Measurements from ENCODE around the gene PLPP4. TPM values are rescaled to one million over a fixed set of nuclear protein-coding genes. Genes with fewer than 3 reads are reported as not detected.

PLPP4 gene
- total and polyA plus RNA-seq, 2 donors (not counting 1 experiment from before 2014, with no cell fraction given) = 0.22 to 1.2 TPM

DNA sequence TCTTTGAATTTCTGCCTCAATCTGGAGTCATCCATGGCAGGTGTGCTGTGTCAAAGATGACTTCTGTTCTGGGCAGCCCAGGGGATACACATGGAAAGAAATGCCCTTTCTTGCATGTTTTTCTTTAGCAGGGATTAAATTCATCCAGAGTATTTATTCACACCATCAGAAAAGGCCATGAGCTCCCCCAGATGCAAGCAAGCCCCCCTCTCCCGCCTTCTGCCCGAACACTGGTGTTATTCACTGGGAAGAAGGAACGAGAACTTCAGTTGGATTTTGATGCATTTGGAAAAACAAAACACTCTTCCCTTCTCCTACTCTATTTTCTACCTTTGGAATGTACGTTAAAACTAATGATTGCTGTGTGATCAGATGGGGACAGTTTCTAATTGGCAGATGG, 1.4 kb downstream of the PLPP4 start:
- Histone ChIP-seq H3K4me3 (replicated peaks in 1 of 4; ENCODE audit: control extremely low read depth in 1 of 4, insufficient read depth in 1 of 4, low read depth in 3 of 4, low read length in 4 of 4) (no peak overlapping the region), H3K36me3 (ENCODE audit: control insufficient read depth, insufficient read depth, low read length) (no peaks in the 10 kb centered on the region), H3K4me2 (ENCODE audit: extremely low read depth, insufficient read depth, low read length) (no peak overlapping the region), H3K9ac (ENCODE audit: insufficient read depth, low read length) (no peak overlapping the region), H3K79me2 (ENCODE audit: control insufficient read depth, insufficient read depth, low read length) (no peaks in the 10 kb centered on the region), H2AFZ (ENCODE audit: low read length) (no peak overlapping the region), H3K27me3 (ENCODE audit: control insufficient read depth, insufficient read depth, low read length) (peaks cover 3% of the 10 kb centered on the region), H3K9me3 (ENCODE audit: control insufficient read depth, insufficient read depth, low read depth, low read length) (no peaks in the 10 kb centered on the region), H4K20me1 (ENCODE audit: control insufficient read depth, extremely low read depth, insufficient read depth, low read length) (no peaks in the 10 kb centered on the region), H3K27ac (ENCODE audit: insufficient read depth, low read length) (no peak overlapping the region), H3K4me1 (ENCODE audit: control insufficient read depth, extremely low read depth, insufficient read depth, low read length) (no peaks in the 10 kb centered on the region)
- no peak for TF ChIP-seq CTCF (conservative IDR thresholded peaks at IDR 0.05 in 1 of 2, IDR thresholded peaks at IDR 0.05 in 1 of 2; ENCODE audit: low read depth in 1 of 2, low read length in 2 of 2)
- TF ChIP-seq EZH2 (IDR thresholded peaks at IDR 0.05; ENCODE audit: low read length, missing control alignments) = no peak
- DNase-seq (ENCODE audit: low read depth in 2 of 2) = no peak

- H3K4me2 ChIP-seq (ENCODE audit: extremely low read depth, insufficient read depth, low read length) = no peak overlapping the region
- DNase-seq (ENCODE audit: low read depth in 2 of 2) = peak in 1 of 2 donors; percentile 32
Observed at GRCh38 chr10:120459185-120459584, 2.2 kb downstream of the PLPP4 start.

DNA sequence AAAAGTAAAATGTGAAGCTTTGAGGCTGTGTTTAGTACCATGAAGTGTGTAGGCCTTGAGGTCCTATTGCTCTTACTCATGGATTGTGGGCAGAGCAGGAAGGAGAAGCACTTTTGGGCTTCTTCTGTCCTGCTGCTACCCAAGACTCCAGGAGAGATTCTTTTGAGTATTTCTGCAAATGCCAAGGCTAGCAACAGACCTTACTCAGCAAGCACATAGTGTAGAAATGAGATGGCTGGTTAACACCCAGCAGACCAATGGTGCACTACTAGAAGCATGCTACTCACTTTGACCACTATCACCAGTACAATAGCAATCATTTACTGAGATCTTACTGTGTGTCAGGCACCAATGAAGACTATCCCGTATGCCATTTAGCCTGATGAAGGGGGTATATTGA, 3.2 kb downstream of the PLPP4 start:
- Histone ChIP-seq H3K27ac (ENCODE audit: insufficient read depth, low read length) (no peak overlapping the region), H3K27me3 (ENCODE audit: control insufficient read depth, insufficient read depth, low read length) (no peaks in the 10 kb centered on the region), H4K20me1 (ENCODE audit: control insufficient read depth, extremely low read depth, insufficient read depth, low read length) (no peaks in the 10 kb centered on the region), H3K9ac (ENCODE audit: insufficient read depth, low read length) (no peak overlapping the region), H3K4me3 (replicated peaks in 1 of 4; ENCODE audit: control extremely low read depth in 1 of 4, insufficient read depth in 1 of 4, low read depth in 3 of 4, low read length in 4 of 4) (no peak overlapping the region), H3K9me3 (ENCODE audit: control insufficient read depth, insufficient read depth, low read depth, low read length) (no peaks in the 10 kb centered on the region), H2AFZ (ENCODE audit: low read length) (no peak overlapping the region), H3K79me2 (ENCODE audit: control insufficient read depth, insufficient read depth, low read length) (no peaks in the 10 kb centered on the region), H3K36me3 (ENCODE audit: control insufficient read depth, insufficient read depth, low read length) (no peaks in the 10 kb centered on the region), H3K4me1 (ENCODE audit: control insufficient read depth, extremely low read depth, insufficient read depth, low read length) (no peaks in the 10 kb centered on the region), H3K4me2 (ENCODE audit: extremely low read depth, insufficient read depth, low read length) (no peak overlapping the region)
- TF ChIP-seq EZH2 (IDR thresholded peaks at IDR 0.05; ENCODE audit: low read length, missing control alignments) = no peak
- peak in 1 of 2 donors; percentile 83 for DNase-seq (ENCODE audit: low read depth in 2 of 2)

More at GRCh38 chr10:120459185-120459584, 2.2 kb downstream of the PLPP4 start:
- Histone ChIP-seq H3K79me2 (ENCODE audit: control insufficient read depth, insufficient read depth, low read length) (no peaks in the 10 kb centered on the region), H3K4me3 (replicated peaks in 1 of 4; ENCODE audit: control extremely low read depth in 1 of 4, insufficient read depth in 1 of 4, low read depth in 3 of 4, low read length in 4 of 4) (no peak overlapping the region), H3K27me3 (ENCODE audit: control insufficient read depth, insufficient read depth, low read length) (no peaks in the 10 kb centered on the region), H3K27ac (ENCODE audit: insufficient read depth, low read length) (no peak overlapping the region), H3K36me3 (ENCODE audit: control insufficient read depth, insufficient read depth, low read length) (no peaks in the 10 kb centered on the region), H3K4me1 (ENCODE audit: control insufficient read depth, extremely low read depth, insufficient read depth, low read length) (no peaks in the 10 kb centered on the region), H2AFZ (ENCODE audit: low read length) (no peak overlapping the region), H3K9me3 (ENCODE audit: control insufficient read depth, insufficient read depth, low read depth, low read length) (no peaks in the 10 kb centered on the region), H4K20me1 (ENCODE audit: control insufficient read depth, extremely low read depth, insufficient read depth, low read length) (no peaks in the 10 kb centered on the region), H3K9ac (ENCODE audit: insufficient read depth, low read length) (no peak overlapping the region)
- TF ChIP-seq CTCF (conservative IDR thresholded peaks at IDR 0.05 in 1 of 2, IDR thresholded peaks at IDR 0.05 in 1 of 2; ENCODE audit: low read depth in 1 of 2, low read length in 2 of 2) = no peak
- no peak for TF ChIP-seq EZH2 (IDR thresholded peaks at IDR 0.05; ENCODE audit: low read length, missing control alignments)

Measured in fibroblast of lung (primary cell).